Activated CD4-positive, alpha-beta T cell treated with anti-CD3 and anti-CD28 coated beads, Interleukin-2, Interleukin-6, amounts not matched to agents 100 ng/mL and 50 ng/mL, durations not matched to agents 16 hours and 8 hours (primary cell): ENCODE data around the gene CRIP1.

ENCODE experiments used
- DNase-seq: peaks from one replicate; pipeline ENCODE4 v3.0.0-alpha.2; 2020

CRIP1 gene

DNA sequence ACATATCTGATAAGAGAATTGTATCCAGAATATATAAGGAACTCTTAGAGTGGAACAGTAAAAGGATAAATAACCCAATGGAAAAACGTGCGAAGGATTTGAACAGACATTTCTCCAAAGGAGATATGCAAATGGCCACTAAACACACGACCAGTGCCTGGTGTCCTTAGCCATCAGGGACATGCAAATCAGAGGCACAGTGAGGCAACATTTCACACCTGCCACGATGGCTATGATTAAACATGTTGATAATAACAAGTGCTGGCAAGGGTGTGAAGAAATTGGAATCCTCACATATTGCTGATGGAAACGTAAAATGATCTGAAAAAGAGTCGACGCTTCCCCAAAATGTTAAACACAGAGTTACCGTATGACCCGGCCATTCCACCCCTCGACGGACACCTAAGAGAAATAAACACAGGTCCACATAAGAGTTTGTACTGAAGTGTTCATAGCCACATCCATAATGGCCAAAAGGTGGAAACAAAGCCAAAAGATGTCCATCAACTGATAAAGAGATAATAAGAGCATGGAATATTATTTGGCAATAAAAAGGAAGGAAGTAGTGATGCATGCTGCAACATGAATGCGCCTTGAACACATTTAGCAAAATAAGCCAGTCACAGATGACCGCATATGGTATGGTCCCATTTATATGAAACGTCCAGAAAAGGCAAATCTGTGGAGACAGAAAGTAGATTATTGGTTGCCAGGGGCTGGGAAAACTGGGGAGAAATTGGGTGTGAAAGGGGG is 33.4 kb downstream of the CRIP1 start:
- DNase-seq: no peak

DNA sequence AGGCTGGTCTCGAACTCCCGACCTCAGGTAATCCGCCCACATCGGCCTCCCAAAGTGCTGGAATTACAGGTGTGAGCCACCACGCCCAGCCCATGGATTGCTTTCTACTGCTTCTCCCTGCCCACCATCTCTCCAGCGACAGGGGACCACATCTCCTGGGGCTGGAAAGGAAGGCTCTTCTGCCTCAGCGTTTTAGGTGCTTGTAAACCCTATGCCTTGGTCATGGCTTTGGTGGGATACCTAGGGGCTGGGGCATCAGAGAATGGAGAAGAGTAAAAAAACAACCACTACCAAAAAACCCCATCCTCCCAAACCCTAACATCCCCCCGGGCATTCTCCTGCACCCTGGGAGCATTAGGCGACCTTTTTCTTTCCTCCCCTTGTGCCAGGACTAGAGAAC is 38.6 kb downstream of the CRIP1 start:
- no peak for DNase-seq

DNA sequence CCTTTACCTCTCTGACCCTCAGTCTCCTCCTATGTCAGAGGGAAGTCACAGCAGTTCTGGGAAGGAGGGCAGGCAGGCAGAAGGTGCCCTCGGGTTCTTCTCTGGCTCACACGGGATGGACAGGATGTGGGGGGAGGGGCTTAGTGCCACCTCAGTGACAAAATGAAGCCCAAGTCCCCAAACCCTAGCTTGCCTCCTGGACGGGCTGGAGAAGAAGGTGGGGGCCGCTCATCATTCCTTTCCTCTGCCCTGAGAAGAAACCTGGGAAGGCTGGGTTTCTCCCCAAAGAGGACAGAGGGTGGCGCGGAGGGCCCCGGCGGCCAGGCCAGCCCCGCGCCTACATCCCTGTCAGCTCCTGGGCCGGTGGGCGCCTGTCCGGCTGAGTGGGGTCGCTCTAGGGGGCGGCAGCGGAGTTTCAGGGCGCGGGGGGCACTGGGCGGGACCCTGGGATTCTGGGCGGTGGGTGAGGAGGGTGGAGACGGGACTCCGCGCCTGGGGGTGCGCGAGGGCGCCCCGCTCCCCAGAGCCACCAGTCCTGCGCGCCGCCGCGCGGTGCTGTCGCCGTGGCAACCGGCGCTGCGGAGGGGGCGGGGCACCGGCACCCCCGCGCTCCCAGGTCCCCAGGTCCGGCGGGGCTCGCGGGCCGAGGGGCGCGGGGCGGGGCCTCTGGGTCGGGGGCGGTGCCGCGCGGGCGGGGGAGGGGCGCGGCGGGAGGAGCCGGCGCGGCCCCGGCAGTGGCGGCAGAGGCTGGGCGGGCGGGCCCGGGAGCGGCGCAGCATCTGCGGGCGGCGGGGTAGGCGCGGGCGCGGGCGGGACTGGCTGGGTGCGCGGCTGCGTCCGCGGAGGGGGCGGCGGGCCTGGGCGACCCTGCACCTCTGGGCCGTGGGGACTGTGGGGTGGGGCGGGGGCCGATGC is 39.4 kb downstream of the CRIP1 start, which contains the start of gene TMEM121:
TMEM121 (plus strand) TSS at position 723 of the 915 bp plus-strand sequence. CDS start 2,252 bp downstream, outside the sequence.
- peak; percentile 29 for DNase-seq

DNA sequence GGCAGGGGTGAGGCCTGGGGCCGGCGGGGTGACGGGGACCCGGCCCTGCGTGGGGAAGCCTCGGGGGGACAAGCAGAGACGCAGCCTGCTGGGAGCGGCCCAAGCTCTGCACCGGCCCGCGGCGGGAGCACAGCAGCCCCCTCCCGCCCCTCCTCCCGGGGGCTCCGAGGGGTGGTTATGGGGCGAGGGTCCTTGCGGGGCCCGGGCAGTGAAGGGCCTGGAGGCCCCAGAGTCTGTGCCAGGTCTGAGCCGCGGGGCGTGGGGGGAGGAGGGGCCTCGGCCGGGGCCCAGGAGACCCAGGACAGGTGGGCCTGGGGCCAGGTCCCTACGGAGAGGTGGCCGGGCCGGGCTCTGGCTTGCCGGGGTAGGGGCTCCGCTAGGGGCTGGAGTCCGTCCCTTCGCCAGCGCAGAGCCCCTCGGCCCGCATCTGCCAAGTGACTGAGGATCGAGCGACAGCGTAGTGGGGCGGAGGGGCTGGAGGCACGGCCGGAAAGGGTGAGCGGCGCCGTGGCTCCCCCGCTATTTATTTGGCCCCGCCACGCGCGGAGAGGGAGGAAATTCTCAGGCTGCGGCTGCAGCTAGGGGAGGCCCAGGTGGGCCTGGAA is 40.2 kb downstream of the CRIP1 start:
- no peak for DNase-seq

DNA sequence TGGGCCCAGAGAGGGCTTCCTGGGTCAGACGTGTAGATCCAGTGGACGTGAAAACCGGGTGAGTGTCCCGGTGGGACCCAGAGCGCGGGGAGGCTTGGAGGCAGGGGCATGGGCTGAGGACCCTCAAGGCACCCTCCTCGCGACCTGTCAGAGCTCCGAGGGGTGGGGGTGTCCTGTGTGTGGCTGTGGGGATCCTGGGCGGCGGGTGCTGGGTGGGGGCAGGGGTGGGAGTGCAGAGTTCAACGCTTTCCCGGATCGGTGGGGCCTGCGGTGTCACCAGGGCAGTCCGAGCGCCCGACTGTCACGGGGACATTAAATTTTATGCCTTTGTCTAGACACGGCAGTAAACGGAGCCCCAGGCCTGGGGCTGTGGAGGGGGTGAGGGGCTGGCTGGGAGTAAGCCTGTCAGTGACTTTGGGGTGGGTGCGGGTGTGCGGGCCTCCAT is 40.7 kb downstream of the CRIP1 start:
- DNase-seq: no peak

DNA sequence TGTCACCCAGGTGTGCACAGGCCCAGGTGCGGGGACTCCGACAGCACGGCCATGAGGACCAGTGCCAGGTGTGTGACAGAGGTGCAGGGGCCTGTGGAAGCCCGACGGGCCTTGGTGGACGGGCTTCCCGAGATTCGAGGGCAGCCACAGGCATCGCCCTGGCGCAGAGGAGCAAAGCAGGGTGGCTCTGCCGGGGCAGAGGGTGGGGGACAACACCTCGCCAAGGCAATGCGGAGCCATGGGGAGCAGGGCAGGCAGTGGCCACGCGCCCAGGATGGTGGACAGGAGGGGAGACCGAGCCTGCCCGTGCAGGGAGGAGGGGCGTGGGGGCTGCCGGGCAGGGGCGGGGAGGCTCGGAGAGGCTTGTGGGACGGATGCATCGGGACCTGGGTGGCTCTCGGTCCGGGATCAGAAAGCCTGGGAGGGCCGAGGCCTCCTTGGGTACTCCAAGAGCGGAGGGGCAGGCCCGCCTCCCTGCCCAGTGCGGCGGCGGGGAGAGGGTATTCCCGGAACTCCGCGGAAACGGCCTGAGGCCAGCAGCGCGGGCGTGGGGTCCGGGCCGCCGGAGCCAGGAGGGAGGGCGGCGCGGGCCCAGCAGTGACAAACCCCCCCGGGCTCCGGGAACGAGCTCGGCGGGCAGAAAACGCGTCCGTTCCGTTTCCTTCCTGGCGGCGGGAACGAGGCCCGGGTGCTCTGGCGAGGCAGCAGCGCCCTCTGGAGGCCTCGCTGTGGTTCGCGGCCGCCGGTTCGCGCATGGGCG is 41.3 kb downstream of the CRIP1 start:
- DNase-seq: peak; percentile 88

DNA sequence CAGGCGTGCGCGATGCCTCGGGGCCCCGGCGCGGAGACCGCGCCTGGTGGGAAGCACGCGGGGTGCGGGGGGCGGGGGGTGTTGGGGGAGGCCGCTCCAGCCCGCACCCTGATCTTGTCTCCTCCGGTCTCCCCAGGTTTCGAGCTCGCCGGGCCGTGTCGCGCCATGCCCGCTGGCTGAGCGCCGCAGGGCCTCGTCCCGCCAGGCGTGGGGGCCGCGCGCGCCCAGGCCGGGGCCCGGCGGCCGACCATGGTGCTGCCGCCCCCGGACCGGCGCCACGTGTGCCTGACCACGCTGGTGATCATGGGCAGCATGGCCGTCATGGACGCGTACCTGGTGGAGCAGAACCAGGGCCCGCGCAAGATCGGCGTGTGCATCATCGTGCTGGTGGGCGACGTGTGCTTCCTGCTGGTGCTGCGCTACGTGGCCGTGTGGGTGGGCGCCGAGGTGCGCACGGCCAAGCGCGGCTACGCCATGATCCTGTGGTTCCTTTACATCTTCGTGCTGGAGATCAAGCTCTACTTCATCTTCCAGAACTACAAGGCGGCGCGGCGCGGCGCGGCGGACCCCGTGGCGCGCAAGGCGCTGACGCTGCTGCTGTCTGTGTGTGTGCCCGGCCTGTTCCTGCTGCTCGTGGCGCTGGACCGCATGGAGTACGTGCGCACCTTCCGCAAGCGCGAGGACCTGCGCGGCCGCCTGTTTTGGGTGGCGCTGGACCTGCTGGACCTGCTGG is 42.1 kb downstream of the CRIP1 start:
- DNase-seq: no peak

DNA sequence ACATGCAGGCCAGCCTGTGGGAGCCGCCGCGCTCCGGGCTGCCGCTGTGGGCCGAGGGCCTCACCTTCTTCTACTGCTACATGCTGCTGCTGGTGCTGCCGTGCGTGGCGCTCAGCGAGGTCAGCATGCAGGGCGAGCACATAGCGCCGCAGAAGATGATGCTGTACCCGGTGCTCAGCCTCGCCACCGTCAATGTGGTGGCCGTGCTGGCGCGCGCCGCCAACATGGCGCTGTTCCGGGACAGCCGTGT is 42.6 kb downstream of the CRIP1 start:
- no peak for DNase-seq

DNA sequence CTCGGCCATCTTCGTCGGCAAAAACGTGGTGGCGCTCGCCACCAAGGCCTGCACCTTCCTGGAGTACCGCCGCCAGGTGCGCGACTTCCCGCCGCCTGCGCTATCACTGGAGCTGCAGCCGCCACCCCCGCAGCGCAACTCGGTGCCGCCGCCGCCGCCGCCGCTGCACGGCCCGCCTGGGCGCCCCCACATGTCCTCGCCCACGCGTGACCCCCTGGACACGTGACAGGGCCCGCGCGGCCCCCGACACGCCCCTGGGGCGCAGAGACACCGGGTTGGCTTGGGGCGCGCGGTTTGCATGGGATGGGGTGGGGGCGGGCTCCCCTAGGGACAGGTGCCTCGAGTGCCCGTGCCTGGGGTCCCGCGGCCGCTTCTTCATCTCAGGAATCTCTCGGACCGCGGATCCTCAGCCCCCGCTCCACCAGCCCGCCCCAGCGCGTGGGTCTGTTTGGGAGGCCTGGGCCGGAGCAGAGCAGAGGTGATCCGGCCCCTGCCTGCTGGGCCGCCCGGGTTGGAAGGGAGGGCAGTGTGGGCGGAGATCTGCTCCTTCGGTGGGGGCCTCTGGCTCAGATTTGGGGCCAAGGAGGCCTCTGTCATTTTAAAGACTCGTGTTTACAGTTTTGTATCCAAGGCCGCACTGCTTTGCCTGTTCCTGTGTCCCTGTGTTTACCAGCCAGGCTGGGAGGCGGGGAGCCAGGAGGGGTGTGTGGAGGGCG is 43.0 kb downstream of the CRIP1 start:
- peak; percentile 20 for DNase-seq

DNA sequence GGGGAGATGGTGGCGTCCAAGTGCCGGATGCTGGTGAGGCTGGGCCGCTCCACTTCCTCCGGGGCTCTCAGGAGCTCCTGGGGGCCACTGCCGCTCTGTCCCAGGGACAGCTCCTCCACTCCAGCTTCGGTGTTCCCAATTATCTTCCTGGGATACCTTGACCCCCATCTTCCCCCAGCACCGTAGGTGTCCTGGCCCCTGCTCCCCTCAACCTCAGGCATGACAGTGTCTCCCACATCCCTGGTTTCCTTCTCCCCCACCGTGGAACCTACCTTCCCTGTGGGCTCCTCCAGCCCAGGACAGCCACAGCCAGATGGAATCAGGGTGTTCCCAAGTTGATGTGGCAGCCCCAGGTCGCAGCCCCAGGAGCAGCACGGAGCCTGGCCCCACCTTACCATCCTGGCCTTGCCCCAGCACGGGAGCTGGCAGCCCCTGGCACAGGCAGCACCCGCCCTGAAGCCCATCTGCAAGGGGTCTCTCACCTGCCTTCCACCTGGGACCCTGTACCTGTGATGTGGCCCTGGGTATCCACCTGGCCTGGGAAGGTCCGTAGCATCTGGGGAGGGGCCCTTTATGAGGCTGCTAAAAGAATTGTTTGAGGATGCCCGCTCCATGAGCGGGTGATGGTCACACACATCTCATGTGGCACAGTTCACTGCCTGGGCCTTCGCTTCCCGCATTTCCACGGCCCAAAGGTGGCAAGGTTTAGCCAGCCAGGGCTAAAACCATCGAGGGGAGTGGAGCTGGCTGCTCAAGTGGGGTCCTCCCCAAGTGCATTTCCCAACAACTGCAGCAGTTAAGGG is 43.8 kb downstream of the CRIP1 start:
- no peak for DNase-seq

DNA sequence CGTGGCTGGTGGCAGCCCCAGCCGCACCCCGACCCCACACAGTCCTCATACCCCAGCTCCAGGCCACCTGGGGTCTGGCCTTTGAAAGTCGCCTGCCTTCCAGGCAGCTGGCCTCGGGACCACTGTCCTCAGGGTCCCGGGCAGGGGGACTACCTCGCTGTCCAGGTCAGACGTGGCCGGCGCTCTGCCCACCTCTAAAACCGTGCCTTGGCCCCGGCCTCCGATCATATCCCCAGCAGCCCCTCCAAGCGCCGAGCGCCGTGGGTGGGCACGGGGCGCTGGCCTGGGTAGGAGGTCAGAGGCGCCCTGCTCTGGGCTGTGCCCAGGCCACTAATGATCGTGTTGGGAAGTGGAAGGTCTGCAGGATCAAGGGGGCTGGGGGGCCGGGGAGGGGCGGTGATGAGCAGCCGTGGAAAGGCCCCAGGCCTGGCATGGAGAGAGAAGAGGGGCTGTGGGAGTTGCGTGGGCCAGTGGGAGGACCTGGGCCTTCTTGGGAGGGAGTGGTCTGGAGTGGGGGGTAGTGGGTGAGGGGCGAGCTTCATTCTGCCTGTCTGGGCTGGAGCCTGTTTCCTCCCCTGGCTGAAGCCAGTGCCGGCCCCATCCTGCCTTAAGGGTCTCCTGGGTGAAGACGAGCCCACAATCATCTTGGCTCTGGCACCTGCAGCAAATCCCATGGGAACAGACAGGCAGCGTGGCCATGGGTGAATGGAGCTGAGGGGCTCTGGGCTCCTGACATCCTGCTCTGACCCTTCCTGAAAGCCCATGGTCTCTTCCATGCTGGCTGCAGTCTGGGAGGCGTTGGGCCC is 44.6 kb downstream of the CRIP1 start:
- no peak for DNase-seq

DNA sequence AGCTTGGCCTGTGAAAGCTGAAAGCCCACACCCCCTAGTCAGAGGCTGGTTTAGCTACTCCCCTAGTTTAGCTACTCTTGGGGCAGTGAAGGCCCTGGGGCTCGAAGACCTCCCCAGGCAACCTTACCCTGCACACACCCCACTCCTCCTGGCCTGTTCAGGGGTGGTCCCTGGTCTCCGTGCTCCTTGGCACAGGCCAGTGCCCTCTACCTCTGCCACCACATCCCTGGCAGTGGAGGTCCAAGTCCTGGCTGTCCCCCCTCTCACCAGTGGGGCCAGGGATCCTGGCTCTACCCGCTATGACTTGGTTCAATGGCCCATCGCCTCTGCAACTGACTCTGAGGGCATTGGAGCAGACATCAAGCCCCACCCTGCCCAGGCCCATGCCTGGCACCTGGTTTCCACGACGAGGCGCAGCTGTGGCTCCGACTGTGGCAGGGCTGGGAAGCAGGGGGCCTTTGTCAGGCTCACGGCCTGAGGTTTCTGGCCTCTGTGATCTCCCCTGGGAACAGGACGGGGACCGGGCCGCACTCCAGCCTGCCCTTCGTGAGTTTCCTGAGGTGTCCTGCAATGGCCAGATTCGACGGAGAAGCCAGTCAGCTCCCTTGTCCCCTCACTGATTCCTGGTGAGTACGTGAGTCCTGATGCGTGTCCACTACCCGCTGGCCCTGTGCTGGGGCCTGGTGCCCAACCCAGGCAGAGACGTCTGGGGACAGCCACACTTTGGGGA is 45.4 kb downstream of the CRIP1 start:
- no peak for DNase-seq

DNA sequence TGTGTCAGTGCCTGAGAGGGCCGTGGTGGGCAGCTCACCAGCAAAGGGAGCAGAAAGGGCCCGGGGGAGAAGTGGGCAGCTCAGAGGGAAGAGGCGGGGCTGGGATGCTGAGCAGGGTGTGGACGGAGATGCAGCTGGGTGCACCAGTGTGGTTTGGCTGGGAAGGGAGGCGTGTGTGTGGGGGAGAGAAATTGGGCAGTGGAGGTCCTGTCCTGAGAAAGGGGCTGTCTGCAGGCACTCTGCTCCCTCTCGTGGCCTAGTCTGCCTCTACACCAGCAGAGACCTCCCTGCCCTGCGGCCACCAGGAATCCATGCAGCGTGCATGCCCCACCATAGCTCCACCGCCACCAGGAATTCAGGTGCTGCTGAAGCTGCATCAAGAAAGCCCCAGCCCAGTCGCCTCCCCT is 46.1 kb downstream of the CRIP1 start:
- DNase-seq: no peak

DNA sequence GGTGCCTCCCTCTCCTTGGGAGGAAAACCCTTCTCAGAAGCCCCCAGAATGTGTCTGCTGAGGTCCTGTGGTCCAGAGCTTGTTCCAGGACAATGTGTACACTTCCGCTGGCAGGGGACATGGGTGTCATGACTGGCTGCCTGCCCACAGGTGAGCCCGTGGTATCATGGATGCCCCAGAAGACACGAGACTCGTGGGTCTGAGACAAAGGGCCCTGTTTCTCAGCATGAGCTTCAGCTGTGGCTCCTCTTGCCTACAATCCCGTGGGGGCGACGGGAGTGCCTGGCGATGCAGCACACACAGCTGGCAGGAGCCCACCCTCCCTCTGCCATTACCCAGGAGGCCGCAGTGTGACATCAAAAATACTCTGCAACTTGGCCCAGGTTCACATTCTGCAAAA is 46.7 kb downstream of the CRIP1 start:
- DNase-seq: no peak

DNA sequence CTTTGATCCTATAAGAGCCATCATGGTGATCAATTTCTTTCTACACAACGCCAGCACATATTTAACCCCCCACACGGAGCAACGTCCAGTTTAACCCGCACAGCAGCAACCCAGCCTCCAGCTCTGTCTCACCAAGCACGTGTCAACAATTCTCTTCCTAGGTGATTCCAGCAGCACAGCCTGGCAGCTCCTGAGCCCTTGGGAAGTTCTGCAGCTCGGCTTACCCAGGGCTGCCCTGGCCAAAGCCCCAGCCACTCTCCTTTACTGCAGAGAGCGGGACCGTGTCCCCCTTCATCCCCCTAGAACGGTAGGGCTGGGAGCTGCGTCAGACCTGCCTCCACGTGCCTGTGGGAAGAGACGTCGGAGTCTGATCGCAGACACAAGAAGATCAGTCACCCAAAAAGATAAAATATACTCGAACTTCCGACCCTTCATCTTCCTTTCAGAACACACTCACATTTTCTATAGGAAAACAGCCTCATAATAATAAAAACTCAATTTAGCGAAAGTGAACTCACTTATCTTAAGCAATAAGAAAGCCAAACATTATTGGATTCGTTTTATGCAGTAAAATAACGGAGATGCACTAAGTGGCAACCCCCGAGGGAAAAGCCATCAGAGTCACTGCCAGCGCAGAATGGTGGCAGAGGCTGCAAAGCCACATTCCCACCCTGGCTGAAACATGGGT is 47.3 kb downstream of the CRIP1 start:
- no peak for DNase-seq

DNA sequence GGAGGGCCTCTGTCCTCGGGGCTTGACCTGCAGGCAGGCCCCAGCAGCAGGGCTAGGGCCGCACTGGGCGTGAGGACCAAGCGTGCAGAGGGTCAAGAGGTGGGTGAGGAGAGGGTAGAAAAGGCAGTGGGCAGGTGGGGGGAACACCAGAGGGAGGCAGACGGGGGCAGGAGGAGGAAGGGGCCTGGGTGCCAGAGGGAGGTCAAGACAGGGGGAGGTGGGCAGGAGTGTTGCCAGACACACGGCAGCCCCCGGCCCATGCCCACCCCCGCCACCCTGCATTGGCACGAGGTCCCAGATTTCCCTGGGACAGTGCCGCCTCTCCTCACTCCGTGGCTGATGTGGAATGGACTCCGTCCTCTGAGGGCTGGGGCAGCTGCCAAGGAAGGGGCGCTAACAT is 47.9 kb downstream of the CRIP1 start:
- DNase-seq: no peak

DNA sequence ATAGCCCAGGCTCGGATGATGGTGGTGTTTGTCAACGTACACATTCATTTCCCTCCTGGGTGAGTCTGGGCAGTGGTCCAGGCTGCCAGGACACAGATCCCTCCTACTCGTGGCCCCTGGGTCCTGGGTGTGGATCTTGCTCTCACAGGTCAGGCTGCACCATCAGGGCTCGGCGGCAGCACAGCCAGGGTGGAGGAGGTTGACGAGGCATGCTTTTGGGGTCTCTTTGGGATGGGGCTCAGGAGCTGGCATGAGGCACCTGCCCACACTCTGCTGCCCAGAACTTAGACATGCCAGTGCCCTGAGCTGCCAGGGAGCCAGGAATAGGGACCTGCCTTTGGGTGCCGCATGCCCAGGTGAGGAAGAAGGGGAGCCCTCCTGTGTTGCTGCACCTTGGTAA is 49.4 kb downstream of the CRIP1 start:
- DNase-seq: no peak
